ENCODE results near the gene KIAA1217.

KIAA1217 gene

GRCh38 chr10:24405635-24406034 lies 196.7 kb downstream of the KIAA1217 start:
- DNase-seq (ENCODE audit: low read depth, low spot score) = no peak

GRCh38 chr10:24406809-24407483 lies 198.0 kb downstream of the KIAA1217 start:
- no peak for DNase-seq (ENCODE audit: low read depth, low spot score)

GRCh38 chr10:24407928-24408327 lies 199.0 kb downstream of the KIAA1217 start:
- DNase-seq (ENCODE audit: low read depth, low spot score) = no peak

- no peak for DNase-seq (ENCODE audit: low read depth, low spot score)
Measured at GRCh38 chr10:24408365-24408764, 199.4 kb downstream of the KIAA1217 start.

- no peak for DNase-seq (ENCODE audit: low read depth, low spot score)
Measured at GRCh38 chr10:24414597-24414996, 205.7 kb downstream of the KIAA1217 start.

- no peak for DNase-seq (ENCODE audit: low read depth, low spot score)
Measured at GRCh38 chr10:24415455-24416125, 206.7 kb downstream of the KIAA1217 start.

- DNase-seq (ENCODE audit: low read depth, low spot score) = no peak
Measured at GRCh38 chr10:24416248-24416647, 207.3 kb downstream of the KIAA1217 start.

- no peak for DNase-seq (ENCODE audit: low read depth, low spot score)
Measured at GRCh38 chr10:24417053-24417452, 208.1 kb downstream of the KIAA1217 start.

GRCh38 chr10:24418532-24418931 lies 209.6 kb downstream of the KIAA1217 start:
- no peak for DNase-seq (ENCODE audit: low read depth, low spot score)

- DNase-seq (ENCODE audit: low read depth, low spot score) = no peak
Measured at GRCh38 chr10:24419066-24419465, 210.1 kb downstream of the KIAA1217 start.

- no peak for DNase-seq (ENCODE audit: low read depth, low spot score)
Measured at GRCh38 chr10:24425151-24425550, 216.2 kb downstream of the KIAA1217 start.

- no peak for DNase-seq (ENCODE audit: low read depth, low spot score)
Measured at GRCh38 chr10:24427678-24428409, 218.9 kb downstream of the KIAA1217 start.

GRCh38 chr10:24428410-24428782 lies 219.5 kb downstream of the KIAA1217 start:
- DNase-seq (ENCODE audit: low read depth, low spot score) = no peak

- no peak for DNase-seq (ENCODE audit: low read depth, low spot score)
Measured at GRCh38 chr10:24430591-24430990, 221.7 kb downstream of the KIAA1217 start.

- no peak for DNase-seq (ENCODE audit: low read depth, low spot score)
Measured at GRCh38 chr10:24432478-24433416, 223.8 kb downstream of the KIAA1217 start.

GRCh38 chr10:24433705-24434104 lies 224.8 kb downstream of the KIAA1217 start:
- no peak for DNase-seq (ENCODE audit: low read depth, low spot score)

GRCh38 chr10:24434961-24435360 lies 226.0 kb downstream of the KIAA1217 start:
- DNase-seq (ENCODE audit: low read depth, low spot score) = no peak

GRCh38 chr10:24435374-24435773 lies 226.4 kb downstream of the KIAA1217 start:
- DNase-seq (ENCODE audit: low read depth, low spot score) = no peak

GRCh38 chr10:24437302-24437701 lies 228.4 kb downstream of the KIAA1217 start:
- DNase-seq (ENCODE audit: low read depth, low spot score) = no peak

GRCh38 chr10:24438800-24439199 lies 229.9 kb downstream of the KIAA1217 start:
- DNase-seq (ENCODE audit: low read depth, low spot score) = no peak

- DNase-seq (ENCODE audit: low read depth, low spot score) = no peak
Measured at GRCh38 chr10:24439935-24440334, 231.0 kb downstream of the KIAA1217 start.

All from iPS DF 19.7 (cell line).